OCI-LY3 (cell line): ENCODE data around the gene NWD2.

Experiments used
- H2AFZ ChIP-seq: fragments of 200-600, 300-600 bp; shearing (Covaris generic); 2 replicates; pipeline ENCODE4 v1.6.0; 2014; ENCODE audit warnings: antibody characterized with exemption, low read depth, low read length
- H3K27ac ChIP-seq: fragments of 200-600, 300-600 bp; sonication (generic); 2 replicates; pipeline ENCODE4 v1.5.1; 2014; ENCODE audit warnings: mild to moderate bottlenecking, low read length, moderate library complexity, mixed read lengths
- H3K27me3 ChIP-seq: fragments of 200-600, 300-600 bp; sonication (generic); 2 replicates; pipeline ENCODE4 v1.6.1; 2014; ENCODE audit warnings: low read depth, low read length, mixed read lengths
- H3K36me3 ChIP-seq: fragments of 200-600, 300-600 bp; sonication (generic); replicated peaks from 2 replicates; pipeline ENCODE3; 2014; ENCODE audit warnings: low read depth, low read length, mixed read lengths
- H3K4me1 ChIP-seq: fragments of 300-600, 200-600 bp; sonication (generic); 2 replicates; pipeline ENCODE4 v1.6.1; 2014; ENCODE audit warnings: low read length, mixed read lengths
- H3K4me2 ChIP-seq: fragments of 200-600, 300-600 bp; sonication (generic); 2 replicates; pipeline ENCODE4 v1.6.1; 2014; ENCODE audit warnings: low read length, mixed read lengths
- H3K4me3 ChIP-seq: fragments of 300-600, 200-600 bp; sonication (generic); 2 replicates; pipeline ENCODE4 v1.5.1; 2014; ENCODE audit warnings: antibody characterized with exemption, mild to moderate bottlenecking, low read length, moderate library complexity
- H3K79me2 ChIP-seq: fragments of 300-600, 200-600 bp; shearing (Covaris generic); 2 replicates; pipeline ENCODE4 v1.6.1; 2014; ENCODE audit warnings: mild to moderate bottlenecking, low read length, mixed read lengths
- H3K9ac ChIP-seq: fragments of 300-600, 200-600 bp; shearing (Covaris generic); 2 replicates; pipeline ENCODE4 v1.6.0; 2014; ENCODE audit warnings: mild to moderate bottlenecking, low read length, moderate library complexity
- H3K9me3 ChIP-seq: fragments of 200-600, 300-600 bp; shearing (Covaris generic); 2 replicates; pipeline ENCODE4 v1.6.1; 2014; ENCODE audit warnings: low read length, mixed read lengths; ENCODE audit not compliant: insufficient read depth
- H4K20me1 ChIP-seq: fragments of 200-600, 300-600 bp; sonication (generic); 2 replicates; pipeline ENCODE4 v1.6.1; 2016; ENCODE audit warnings: low read length, mixed read lengths; ENCODE audit not compliant: insufficient read depth
- CTCF ChIP-seq: fragments of 200-600, 300-600 bp; sonication (generic); IDR thresholded peaks from 2 replicates; pipeline ENCODE4 v1.5.1; 2014; ENCODE audit warnings: antibody characterized with exemption, low read length, low read depth
- EZH2phosphoT487 ChIP-seq: fragments of 200-600 bp; shearing (Covaris generic); IDR thresholded peaks from 2 replicates; pipeline ENCODE4 v1.6.1; 2018; ENCODE audit warnings: antibody characterized with exemption, mixed run types, low read depth

The NWD2 gene

DNA sequence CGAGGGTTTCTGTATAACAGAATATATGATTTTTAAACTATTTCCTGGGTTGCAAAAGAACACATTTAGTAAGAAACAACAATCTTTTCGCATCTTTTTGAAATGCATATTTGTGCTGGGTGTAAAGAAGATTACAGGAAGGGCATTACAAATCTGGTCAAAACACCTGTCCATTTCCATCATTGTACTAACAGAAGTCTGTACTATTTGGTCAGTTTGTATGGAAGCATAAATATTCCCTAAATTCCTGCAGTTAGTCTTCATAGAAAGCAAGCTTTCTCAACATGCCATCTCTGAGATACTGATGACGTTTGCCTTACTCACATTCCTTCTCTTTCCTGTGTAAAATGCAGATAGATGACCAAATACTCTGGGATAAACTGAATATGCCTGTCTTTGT is 203.3 kb downstream of the NWD2 start:
- Histone ChIP-seq H3K9me3 (no peaks in the 10 kb centered on the region), H3K79me2 (no peaks in the 10 kb centered on the region), H3K4me1 (no peaks in the 10 kb centered on the region), H3K27me3 (peaks cover 41% of the 10 kb centered on the region), H3K36me3 (no peaks in the 10 kb centered on the region), H2AFZ (no peak overlapping the region), H3K4me3 (no peak overlapping the region), H3K27ac (no peak overlapping the region), H3K4me2 (no peak overlapping the region), H3K9ac (no peak overlapping the region), H4K20me1 (no peaks in the 10 kb centered on the region)
- TF ChIP-seq CTCF (no peak), EZH2phosphoT487 (no peak)

GRCh38 chr4:37450309-37450708 is 205.8 kb downstream of the NWD2 start:
- no peak overlapping the region for H3K27ac ChIP-seq
- H3K4me1 ChIP-seq: no peaks in the 10 kb centered on the region
- no peaks in the 10 kb centered on the region for H4K20me1 ChIP-seq
- no peak overlapping the region for H3K9ac ChIP-seq
- peaks cover 41% of the 10 kb centered on the region for H3K27me3 ChIP-seq
- H3K9me3 ChIP-seq: no peaks in the 10 kb centered on the region
- H2AFZ ChIP-seq: no peak overlapping the region
- no peak for TF ChIP-seq CTCF
- H3K4me3 ChIP-seq: no peak overlapping the region
- no peaks in the 10 kb centered on the region for H3K36me3 ChIP-seq
- H3K4me2 ChIP-seq: no peak overlapping the region
- no peaks in the 10 kb centered on the region for H3K79me2 ChIP-seq

- Histone ChIP-seq H3K9me3 (no peaks in the 10 kb centered on the region), H3K36me3 (no peaks in the 10 kb centered on the region), H4K20me1 (no peaks in the 10 kb centered on the region), H3K27me3 (peaks cover 36% of the 10 kb centered on the region), H3K79me2 (no peaks in the 10 kb centered on the region), H3K4me2 (no peak overlapping the region), H3K9ac (no peak overlapping the region), H3K4me1 (no peaks in the 10 kb centered on the region), H3K4me3 (no peak overlapping the region), H3K27ac (no peak overlapping the region), H2AFZ (no peak overlapping the region)
- TF ChIP-seq EZH2phosphoT487: no peak
- no peak for TF ChIP-seq CTCF
These were observed 206.4 kb downstream of the NWD2 start for GRCh38 chr4:37450911-37451310.

- Histone ChIP-seq H4K20me1 (no peaks in the 10 kb centered on the region), H3K9ac (no peak overlapping the region), H3K27ac (no peak overlapping the region), H2AFZ (no peak overlapping the region), H3K79me2 (no peaks in the 10 kb centered on the region), H3K4me1 (no peaks in the 10 kb centered on the region), H3K9me3 (no peaks in the 10 kb centered on the region), H3K36me3 (no peaks in the 10 kb centered on the region), H3K4me3 (no peak overlapping the region), H3K4me2 (no peak overlapping the region), H3K27me3 (peaks cover 35% of the 10 kb centered on the region)
- TF ChIP-seq CTCF (no peak), EZH2phosphoT487 (no peak)
These were observed 207.1 kb downstream of the NWD2 start for GRCh38 chr4:37451656-37452055.
